Body of pancreas (tissue), 4 donors: Measurements from ENCODE around the gene RNFT2. TPM values are rescaled to one million over a fixed set of nuclear protein-coding genes. Genes with fewer than 3 reads are reported as not detected.

Experiments used
- ATAC-seq: fragments of 150-250 bp; one replicate; pipeline ENCODE4 v1.9.1; 2016
- DNase-seq, 4 donors: peaks; one replicate each; pipeline ENCODE4 v3.0.0-alpha.2; 2019
- H3K27ac ChIP-seq, 4 donors: fragments of 200-600 bp; sonication (generic); 1 replicate in 3 of 4; 2 replicates in 1 of 4; pipeline versions ENCODE4 v1.5.1 to v1.6.1; 2016 to 2019; ENCODE audit warnings: mild to moderate bottlenecking in 1 of 4, mixed read lengths in 1 of 4, moderate library complexity in 1 of 4
- H3K27me3 ChIP-seq, 2 donors: fragments of 200-600 bp; sonication (generic); one replicate each; pipeline ENCODE4 v1.6.0; 2016; ENCODE audit warnings: mild to moderate bottlenecking in 1 of 2
- H3K36me3 ChIP-seq, 2 donors: fragments of 200-600 bp; sonication (generic); replicated peaks in 1 of 2; 2 replicates each; pipeline ENCODE4 v1.5.1; 2016; ENCODE audit warnings: low read depth in 2 of 2; ENCODE audit not compliant: insufficient read depth in 1 of 2
- H3K4me1 ChIP-seq: fragments of 200-600 bp; sonication (generic); one replicate; pipeline ENCODE4 v1.6.0; 2016
- H3K4me3 ChIP-seq, 2 donors: fragments of 200-600 bp; sonication (generic); 1 replicate in 1 of 2; 2 replicates in 1 of 2; pipeline ENCODE4 v1.5.1; 2016 to 2019
- H3K9me3 ChIP-seq, 3 donors: fragments of 200-600 bp; sonication (generic); 1 replicate in 2 of 3; 2 replicates in 1 of 3; pipeline ENCODE4 v1.5.1; 2016
- POLR2A ChIP-seq, 3 donors: fragments of 450-650 bp; IDR thresholded peaks; one replicate each; pipeline ENCODE4 v1.6.1; 2016; ENCODE audit warnings: antibody characterized with exemption in 3 of 3, mild to moderate bottlenecking in 2 of 3
- WGBS, 2 donors: methylation state at CpG; one replicate each; pipeline ENCODE4 v1.1.5; 2017; 5-methylcytosine and 5-hydroxymethylcytosine counted together
- intact Hi-C: fragments of 100-400 bp; cut with DNase I; formaldehyde crosslinking; loops from one replicate; pipeline ENCODE4 v1.15.1; 2023
- total RNA-seq, 2 donors: library from RNA; depleted of rRNA; stranded (reverse); fragments of >200 nt; gene quantifications; one replicate each; pipeline ENCODE4 v1.1.0, GENCODE V29; 2016
- TF ChIP-seq, protein P1 (sequence below), 7 experiments: fragments of 450-650 bp in 4 of 7; fragments of 200-600 bp in 3 of 7; sonication (generic) in 3 of 7; IDR thresholded peaks; one replicate each; pipeline ENCODE4 v1.5.1; 2016 to 2019; ENCODE audit warnings: antibody characterized with exemption in 7 of 7

Gene RNFT2
- total RNA-seq, 2 donors from 2014 or later = 1.3 to 1.6 TPM

DNA sequence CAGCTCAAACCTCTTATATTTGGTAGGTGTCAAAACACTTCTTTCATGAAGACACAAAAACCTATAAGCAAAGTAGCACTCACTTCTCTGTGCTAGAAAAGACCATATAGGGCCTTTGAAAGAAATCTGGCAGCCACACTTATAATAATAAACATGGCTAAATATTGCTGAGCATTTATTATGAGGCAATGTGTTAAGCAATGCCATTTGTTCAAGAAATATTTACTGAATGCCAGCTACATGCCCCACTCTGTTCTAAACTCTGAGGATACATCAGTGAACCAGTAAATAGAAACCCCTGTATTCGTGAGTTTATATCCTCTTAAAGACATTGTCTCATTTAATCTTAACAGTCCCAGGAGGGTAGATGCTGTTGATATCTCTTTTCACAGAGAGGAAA lies 52.0 kb downstream of the RNFT2 start:
- no peak for DNase-seq
- H3K4me1 ChIP-seq = no peaks in the 10 kb centered on the region
- H3K27me3 ChIP-seq = no peaks in the 10 kb centered on the region
- TF ChIP-seq POLR2A (IDR thresholded peaks at IDR 0.05) = no peak
- TF ChIP-seq, protein P1, sequence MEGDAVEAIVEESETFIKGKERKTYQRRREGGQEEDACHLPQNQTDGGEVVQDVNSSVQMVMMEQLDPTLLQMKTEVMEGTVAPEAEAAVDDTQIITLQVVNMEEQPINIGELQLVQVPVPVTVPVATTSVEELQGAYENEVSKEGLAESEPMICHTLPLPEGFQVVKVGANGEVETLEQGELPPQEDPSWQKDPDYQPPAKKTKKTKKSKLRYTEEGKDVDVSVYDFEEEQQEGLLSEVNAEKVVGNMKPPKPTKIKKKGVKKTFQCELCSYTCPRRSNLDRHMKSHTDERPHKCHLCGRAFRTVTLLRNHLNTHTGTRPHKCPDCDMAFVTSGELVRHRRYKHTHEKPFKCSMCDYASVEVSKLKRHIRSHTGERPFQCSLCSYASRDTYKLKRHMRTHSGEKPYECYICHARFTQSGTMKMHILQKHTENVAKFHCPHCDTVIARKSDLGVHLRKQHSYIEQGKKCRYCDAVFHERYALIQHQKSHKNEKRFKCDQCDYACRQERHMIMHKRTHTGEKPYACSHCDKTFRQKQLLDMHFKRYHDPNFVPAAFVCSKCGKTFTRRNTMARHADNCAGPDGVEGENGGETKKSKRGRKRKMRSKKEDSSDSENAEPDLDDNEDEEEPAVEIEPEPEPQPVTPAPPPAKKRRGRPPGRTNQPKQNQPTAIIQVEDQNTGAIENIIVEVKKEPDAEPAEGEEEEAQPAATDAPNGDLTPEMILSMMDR (IDR thresholded peaks at IDR 0.05) = no peak
- no peak for ATAC-seq
- no peaks in the 10 kb centered on the region for H3K36me3 ChIP-seq
- H3K27ac ChIP-seq = no peak overlapping the region
- H3K4me3 ChIP-seq = no peak overlapping the region
- WGBS, 2 donors = 52 to 57% methylated on average over 1 of the region's 1 CpG
- no peaks in the 10 kb centered on the region for H3K9me3 ChIP-seq
- intact Hi-C loops = no loop called here

DNA sequence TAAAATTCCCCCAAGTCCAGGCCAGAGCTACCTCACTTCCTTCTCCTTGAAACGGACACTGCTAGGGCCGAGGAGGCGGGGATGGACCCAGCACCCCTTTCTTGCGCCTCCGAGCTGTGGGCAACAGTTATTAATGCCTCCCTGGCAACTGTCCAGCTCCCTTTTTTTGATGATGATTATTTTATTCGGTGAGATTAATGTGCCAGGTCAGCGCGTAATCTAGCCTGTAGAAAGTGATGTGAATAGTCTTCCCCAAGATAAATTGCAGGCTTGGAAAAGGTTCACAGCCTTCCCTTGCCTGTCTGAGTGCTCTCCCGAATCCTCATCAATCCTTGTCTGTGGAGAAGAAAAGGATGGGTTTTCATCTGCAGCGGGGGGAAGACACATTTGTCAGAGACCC lies 54.3 kb downstream of the RNFT2 start:
- TF ChIP-seq, protein P1 (IDR thresholded peaks at IDR 0.05) = no peak
- TF ChIP-seq POLR2A (IDR thresholded peaks at IDR 0.05) = no peak
- 78% methylated on average over 10 of the region's 10 CpGs for WGBS, 2 donors
- intact Hi-C loops = no loop called here

DNA sequence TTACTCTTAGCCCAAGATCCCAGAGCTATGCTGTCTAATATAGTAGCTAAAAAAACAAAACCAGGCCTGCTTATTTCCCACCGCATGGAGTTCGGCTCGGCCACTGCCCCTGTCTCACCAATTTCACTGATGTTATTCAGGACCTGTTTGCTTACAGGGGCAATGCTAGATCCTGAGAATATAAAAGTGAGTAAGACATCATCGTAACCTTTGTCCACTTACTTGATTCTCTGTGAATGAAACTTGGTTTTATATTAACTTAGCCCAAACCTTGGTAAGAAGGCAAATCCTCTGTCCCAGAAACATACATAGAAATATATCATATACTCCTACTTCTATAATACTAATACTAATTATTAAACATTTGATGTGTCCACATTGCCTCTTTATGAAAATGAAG lies 56.6 kb downstream of the RNFT2 start:
- no peaks in the 10 kb centered on the region for H3K36me3 ChIP-seq
- 89 to 90% methylated on average over 4 of the region's 4 CpGs for WGBS, 2 donors
- ATAC-seq = no peak

More for the DNA sequence above, 54.3 kb downstream of the RNFT2 start:
- ATAC-seq (no peak), DNase-seq (no peak)
- H3K4me1 ChIP-seq = no peaks in the 10 kb centered on the region
- no peaks in the 10 kb centered on the region for H3K27me3 ChIP-seq
- no peaks in the 10 kb centered on the region for H3K9me3 ChIP-seq
- no peak overlapping the region for H3K27ac ChIP-seq
- H3K36me3 ChIP-seq = no peaks in the 10 kb centered on the region
- no peak overlapping the region for H3K4me3 ChIP-seq

DNA sequence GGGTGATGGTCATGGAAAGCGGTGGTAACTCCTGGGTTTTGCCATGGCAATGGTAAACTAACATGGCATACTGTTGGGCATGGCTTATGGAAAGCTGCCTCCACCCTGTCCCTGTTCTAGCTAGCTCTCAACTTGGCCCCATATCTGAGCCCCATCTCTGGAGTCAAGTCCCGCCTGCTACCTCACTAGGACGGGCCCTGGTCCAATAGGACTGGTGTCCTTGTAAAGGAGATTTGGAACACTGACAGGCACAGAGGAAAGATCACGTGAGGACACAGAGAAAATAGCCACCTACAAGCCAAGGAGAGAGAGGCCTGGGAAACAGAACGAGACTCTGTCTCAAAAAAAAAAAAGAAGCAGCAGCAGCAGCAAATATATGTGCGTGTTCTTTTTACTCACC lies 59.8 kb downstream of the RNFT2 start:
- 41 to 51% methylated on average over 6 of the region's 6 CpGs for WGBS, 2 donors
- TF ChIP-seq POLR2A (IDR thresholded peaks at IDR 0.05) = no peak
- TF ChIP-seq, protein P1 (IDR thresholded peaks at IDR 0.05) = no peak
- Histone ChIP-seq H3K36me3 (no peaks in the 10 kb centered on the region), H3K4me1 (no peaks in the 10 kb centered on the region), H3K4me3 (no peak overlapping the region), H3K27ac (no peak overlapping the region), H3K27me3 (no peaks in the 10 kb centered on the region), H3K9me3 (peaks cover 0 to 6% (median 0%) of the 10 kb centered on the region in 3 donors)
- peak in 2 of 4 donors; percentile 8 to 17 for DNase-seq
- intact Hi-C loops = no loop called here
- no peak for ATAC-seq

More for the DNA sequence above, 56.6 kb downstream of the RNFT2 start:
- intact Hi-C loops = no loop called here
- Histone ChIP-seq H3K27me3 (no peaks in the 10 kb centered on the region), H3K4me3 (no peak overlapping the region), H3K27ac (no peak overlapping the region), H3K4me1 (no peaks in the 10 kb centered on the region), H3K9me3 (peaks cover 0 to 6% (median 0%) of the 10 kb centered on the region in 3 donors)
- TF ChIP-seq POLR2A (IDR thresholded peaks at IDR 0.05) = no peak
- TF ChIP-seq, protein P1 (IDR thresholded peaks at IDR 0.05) = no peak
- DNase-seq = no peak

DNA sequence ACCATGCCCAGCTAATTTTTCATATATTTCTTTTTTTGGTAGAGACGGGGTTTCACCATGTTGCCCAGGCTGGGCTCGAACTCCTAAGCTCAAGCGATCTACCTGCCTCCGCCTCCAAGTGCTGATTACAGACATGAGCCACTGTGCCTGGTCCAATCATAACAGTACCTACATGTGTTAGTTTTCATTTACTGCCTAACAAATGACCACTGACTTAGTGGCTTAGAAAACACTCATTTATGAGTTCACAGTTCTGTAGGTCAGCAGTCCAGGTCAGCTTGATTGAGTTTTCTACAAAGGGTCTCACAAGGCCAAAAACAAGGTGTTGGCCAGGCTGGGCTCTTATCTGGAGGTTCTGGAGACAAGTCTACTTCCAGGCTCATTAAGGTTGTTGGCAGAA lies 60.6 kb downstream of the RNFT2 start:
- no peak for ATAC-seq
- intact Hi-C loops = no loop called here
- no peaks in the 10 kb centered on the region for H3K36me3 ChIP-seq
- H3K4me1 ChIP-seq = no peaks in the 10 kb centered on the region
- DNase-seq = no peak
- TF ChIP-seq, protein P1 (IDR thresholded peaks at IDR 0.05) = no peak
- no peak for TF ChIP-seq POLR2A (IDR thresholded peaks at IDR 0.05)
- H3K27me3 ChIP-seq = no peaks in the 10 kb centered on the region
- H3K27ac ChIP-seq = no peak overlapping the region
- peaks cover 0 to 6% (median 0%) of the 10 kb centered on the region in 3 donors for H3K9me3 ChIP-seq
- 89 to 93% methylated on average over 4 of the region's 4 CpGs for WGBS, 2 donors
- no peak overlapping the region for H3K4me3 ChIP-seq
